NCI-H82 treated with DMSO at 0.1 percent for 48 hours (cell line): ENCODE results near the gene OR51A7.
"Not testable (repeated sequence)": the region's sequence is repeated elsewhere in the genome, so short reads cannot be mapped to it uniquely, and the experiment has no call there.

Experiments used
- DNase-seq: peaks from one replicate; lab custom pipeline; 2025; ENCODE audit not compliant: unreplicated experiment; lab: John Stamatoyannopoulos, UW

The OR51A7 gene

GRCh38 chr11:4903484-4903883, at the start of gene OR51A7:
Gene OR51A7 (plus strand): TSS chr11:4903783. CDS start chr11:4907370, 3,587 bp downstream.
- no peak for DNase-seq

GRCh38 chr11:4854286-4854685, 49.3 kb upstream of the OR51A7 start:
- DNase-seq: not testable (repeated sequence)

GRCh38 chr11:4862447-4863236, 40.9 kb upstream of the OR51A7 start:
- no peak for DNase-seq

- no peak for DNase-seq
Observed at GRCh38 chr11:4863876-4864275, 39.7 kb upstream of the OR51A7 start.

GRCh38 chr11:4865855-4866254, 37.7 kb upstream of the OR51A7 start:
- DNase-seq: no peak

GRCh38 chr11:4881188-4881587, 22.4 kb upstream of the OR51A7 start:
- DNase-seq: no peak

- DNase-seq: no peak
Observed at GRCh38 chr11:4881860-4882500, 21.6 kb upstream of the OR51A7 start, which contains the start of gene OR51T1. Gene OR51T1 (plus strand): TSS chr11:4881900. CDS start chr11:4881900, 0 bp downstream.

- DNase-seq: no peak
Observed at GRCh38 chr11:4882543-4882942, 21.0 kb upstream of the OR51A7 start.

- DNase-seq: no peak
Observed at GRCh38 chr11:4884361-4884760, 19.2 kb upstream of the OR51A7 start.

GRCh38 chr11:4886186-4886585, 17.4 kb upstream of the OR51A7 start:
- DNase-seq: no peak

- no peak for DNase-seq
Observed at GRCh38 chr11:4887591-4887990, 16.0 kb upstream of the OR51A7 start.

GRCh38 chr11:4890279-4890678, 13.3 kb upstream of the OR51A7 start:
- no peak for DNase-seq

GRCh38 chr11:4891996-4892640, 11.5 kb upstream of the OR51A7 start:
- no peak for DNase-seq

- DNase-seq: no peak
Observed at GRCh38 chr11:4916581-4916980, 13.0 kb downstream of the OR51A7 start.

- DNase-seq: no peak
Observed at GRCh38 chr11:4919250-4919649, 15.7 kb downstream of the OR51A7 start, which contains the start of gene OR51G2. Gene OR51G2 (minus strand): TSS chr11:4919350. CDS start chr11:4915663, 3,687 bp downstream.

GRCh38 chr11:4921796-4922195, 18.2 kb downstream of the OR51A7 start:
- DNase-seq: no peak

- DNase-seq: no peak
Observed at GRCh38 chr11:4922304-4922703, 18.7 kb downstream of the OR51A7 start.

GRCh38 chr11:4924239-4924638, 20.7 kb downstream of the OR51A7 start, which contains the start of gene OR51G1:
Gene OR51G1 (minus strand): TSS chr11:4924339. CDS start chr11:4924339, 0 bp downstream.
- no peak for DNase-seq

- no peak for DNase-seq
Observed at GRCh38 chr11:4926608-4927007, 23.0 kb downstream of the OR51A7 start.

- DNase-seq: no peak
Observed at GRCh38 chr11:4932751-4933150, 29.2 kb downstream of the OR51A7 start.

- DNase-seq: no peak
Observed at GRCh38 chr11:4936745-4937144, 33.2 kb downstream of the OR51A7 start.

- DNase-seq: no peak
Observed at GRCh38 chr11:4947505-4947904, 43.9 kb downstream of the OR51A7 start, which contains the start of gene OR51A4. Gene OR51A4 (minus strand): TSS chr11:4947605. CDS start chr11:4947100, 505 bp downstream.
